ENCODE data around the gene PGLYRP1.

The PGLYRP1 gene

DNA sequence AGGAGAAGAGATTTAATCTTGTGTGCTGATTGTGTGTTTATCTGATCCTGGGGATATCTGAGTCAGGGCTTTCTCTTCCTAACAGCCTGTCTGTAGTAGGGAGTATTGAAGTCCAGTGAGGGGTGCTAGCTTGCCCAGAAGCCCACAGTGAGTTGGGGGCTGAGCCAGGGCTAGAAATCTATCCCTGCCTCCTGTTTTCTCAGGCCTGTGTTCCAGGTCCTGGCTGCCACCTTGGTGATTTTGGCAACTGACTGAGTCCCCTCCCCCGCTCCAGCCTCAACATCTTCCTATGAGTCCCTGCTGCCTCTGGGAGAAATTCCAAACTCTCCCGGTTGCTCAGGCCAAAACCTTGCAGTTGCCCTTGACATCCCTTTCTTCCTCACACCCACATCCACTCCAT is 41.5 kb downstream of the PGLYRP1 start:
- no peak overlapping the region for H4K91ac ChIP-seq (ENCODE audit: low read depth, low read length)
- H3K9ac ChIP-seq (ENCODE audit: low read length), result no peak overlapping the region
- no peaks in the 10 kb centered on the region for H3K27me3 ChIP-seq (ENCODE audit: insufficient read depth, low read length)
- no peak overlapping the region for H3K23ac ChIP-seq (ENCODE audit: low read length)
- H4K12ac ChIP-seq (ENCODE audit: low read depth, low read length), result no peak overlapping the region
- H3K4me1 ChIP-seq (ENCODE audit: control insufficient read depth in 1 of 2, insufficient read depth in 2 of 2, low read length in 2 of 2), result no peaks in the 10 kb centered on the region
- no peaks in the 10 kb centered on the region for H3K36me3 ChIP-seq (ENCODE audit: control insufficient read depth in 1 of 2, insufficient read depth in 2 of 2, low read length in 2 of 2)
- H3K27ac ChIP-seq (ENCODE audit: low read depth, low read length), result no peak overlapping the region
- no peak overlapping the region for H3K4me3 ChIP-seq (ENCODE audit: low read depth, low read length)
- no peak overlapping the region for H3K4me2 ChIP-seq (ENCODE audit: low read length)
- WGBS (ENCODE audit: extremely low coverage, insufficient coverage, insufficient read length), result no CpG with 5 or more reads among the region's 2 CpGs
- H4K8ac ChIP-seq (ENCODE audit: low read depth, low read length), result no peak overlapping the region
- no peak for DNase-seq
- H2BK120ac ChIP-seq (ENCODE audit: insufficient read depth, low read length, poor library complexity), result no peak overlapping the region
- H3K79me1 ChIP-seq (ENCODE audit: low read length), result no peaks in the 10 kb centered on the region
- H3K9me3 ChIP-seq (ENCODE audit: insufficient read depth, low read depth, low read length), result no peaks in the 10 kb centered on the region
- no peaks in the 10 kb centered on the region for H3K79me2 ChIP-seq (ENCODE audit: control insufficient read depth, insufficient read depth, low read length, poor library complexity)
- H2BK12ac ChIP-seq (ENCODE audit: low read length), result no peak overlapping the region
- no peak overlapping the region for H2BK5ac ChIP-seq (ENCODE audit: low read depth, low read length, poor library complexity)
- H2AK5ac ChIP-seq (ENCODE audit: low read length), result no peak overlapping the region
- H3K14ac ChIP-seq (ENCODE audit: low read length), result no peak overlapping the region
- no peak overlapping the region for H2AFZ ChIP-seq (ENCODE audit: insufficient read depth, low read length, poor library complexity)
- no peak overlapping the region for H3K18ac ChIP-seq (ENCODE audit: low read length)
- no peak overlapping the region for H3K4ac ChIP-seq (ENCODE audit: low read depth, low read length)

DNA sequence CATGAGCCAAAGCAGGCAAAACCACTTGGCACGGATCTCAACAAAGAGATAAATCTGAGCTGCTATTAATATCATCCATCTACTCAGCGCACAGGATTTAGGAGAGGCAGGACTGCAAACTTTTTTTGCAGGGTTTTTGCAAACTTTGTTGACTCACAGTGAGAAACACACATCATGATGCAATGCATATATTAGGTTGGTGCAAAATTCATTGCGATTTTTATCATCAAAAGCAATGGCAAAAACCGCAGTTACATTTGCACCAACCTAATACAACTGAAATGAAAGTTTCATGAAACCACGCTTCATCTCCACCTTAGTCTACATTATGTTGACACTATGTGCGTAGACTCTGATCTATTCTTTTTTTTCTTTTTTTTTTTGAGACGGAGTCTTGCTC is 44.7 kb downstream of the PGLYRP1 start:
- peaks cover 4% of the 10 kb centered on the region for H3K9me3 ChIP-seq (ENCODE audit: insufficient read depth, low read depth, low read length)
- peaks cover 12% of the 10 kb centered on the region for H3K27me3 ChIP-seq (ENCODE audit: insufficient read depth, low read length)
- H3K27ac ChIP-seq (ENCODE audit: low read depth, low read length), result no peak overlapping the region
- WGBS (ENCODE audit: extremely low coverage, insufficient coverage, insufficient read length), result no CpG with 5 or more reads among the region's 7 CpGs
- H3K79me2 ChIP-seq (ENCODE audit: control insufficient read depth, insufficient read depth, low read length, poor library complexity), result no peaks in the 10 kb centered on the region
- no peak overlapping the region for H4K12ac ChIP-seq (ENCODE audit: low read depth, low read length)
- H2BK5ac ChIP-seq (ENCODE audit: low read depth, low read length, poor library complexity), result no peak overlapping the region
- no peaks in the 10 kb centered on the region for H3K4me1 ChIP-seq (ENCODE audit: control insufficient read depth in 1 of 2, insufficient read depth in 2 of 2, low read length in 2 of 2)
- H3K14ac ChIP-seq (ENCODE audit: low read length), result no peak overlapping the region
- H2BK12ac ChIP-seq (ENCODE audit: low read length), result no peak overlapping the region
- no peaks in the 10 kb centered on the region for H3K79me1 ChIP-seq (ENCODE audit: low read length)
- no peak overlapping the region for H3K4ac ChIP-seq (ENCODE audit: low read depth, low read length)
- no peak overlapping the region for H4K91ac ChIP-seq (ENCODE audit: low read depth, low read length)
- DNase-seq, result no peak
- no peak overlapping the region for H2BK120ac ChIP-seq (ENCODE audit: insufficient read depth, low read length, poor library complexity)
- no peak overlapping the region for H2AK5ac ChIP-seq (ENCODE audit: low read length)
- H3K4me3 ChIP-seq (ENCODE audit: low read depth, low read length), result no peak overlapping the region
- H4K8ac ChIP-seq (ENCODE audit: low read depth, low read length), result no peak overlapping the region
- H3K23ac ChIP-seq (ENCODE audit: low read length), result no peak overlapping the region
- no peaks in the 10 kb centered on the region for H3K36me3 ChIP-seq (ENCODE audit: control insufficient read depth in 1 of 2, insufficient read depth in 2 of 2, low read length in 2 of 2)
- H3K9ac ChIP-seq (ENCODE audit: low read length), result no peak overlapping the region
- no peak overlapping the region for H2AFZ ChIP-seq (ENCODE audit: insufficient read depth, low read length, poor library complexity)
- H3K4me2 ChIP-seq (ENCODE audit: low read length), result no peak overlapping the region
- no peak overlapping the region for H3K18ac ChIP-seq (ENCODE audit: low read length)

DNA sequence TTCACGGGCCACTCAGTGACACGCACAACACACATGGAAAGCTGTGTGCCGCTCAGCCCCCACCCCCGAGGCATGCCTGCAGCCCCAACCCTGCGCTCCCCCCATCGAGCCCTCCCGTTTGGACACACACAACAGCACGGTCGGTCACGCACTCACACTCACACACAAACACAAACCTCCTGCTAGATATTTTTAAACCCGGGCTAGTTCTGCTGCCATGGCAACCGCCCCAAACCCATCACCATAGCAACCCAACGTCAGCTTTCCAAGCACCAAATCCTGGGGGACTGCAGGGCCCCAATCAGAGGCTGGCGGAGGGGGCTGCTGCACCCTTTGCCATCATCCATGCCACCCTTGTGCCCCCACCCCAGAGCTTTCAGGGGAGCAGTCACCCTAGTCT is 46.7 kb downstream of the PGLYRP1 start:
- Histone ChIP-seq H3K79me2 (ENCODE audit: control insufficient read depth, insufficient read depth, low read length, poor library complexity) (no peaks in the 10 kb centered on the region), H3K79me1 (ENCODE audit: low read length) (no peaks in the 10 kb centered on the region), H3K23ac (ENCODE audit: low read length) (no peak overlapping the region), H2AK5ac (ENCODE audit: low read length) (no peak overlapping the region), H3K18ac (ENCODE audit: low read length) (no peak overlapping the region), H4K8ac (ENCODE audit: low read depth, low read length) (no peak overlapping the region), H3K4ac (ENCODE audit: low read depth, low read length) (no peak overlapping the region), H3K14ac (ENCODE audit: low read length) (no peak overlapping the region), H3K4me1 (ENCODE audit: control insufficient read depth in 1 of 2, insufficient read depth in 2 of 2, low read length in 2 of 2) (no peaks in the 10 kb centered on the region), H4K91ac (ENCODE audit: low read depth, low read length) (no peak overlapping the region), H2BK12ac (ENCODE audit: low read length) (no peak overlapping the region), H3K9ac (ENCODE audit: low read length) (no peak overlapping the region), H4K12ac (ENCODE audit: low read depth, low read length) (no peak overlapping the region), H3K4me3 (ENCODE audit: low read depth, low read length) (no peak overlapping the region), H3K27ac (ENCODE audit: low read depth, low read length) (no peak overlapping the region), H2AFZ (ENCODE audit: insufficient read depth, low read length, poor library complexity) (no peak overlapping the region), H2BK120ac (ENCODE audit: insufficient read depth, low read length, poor library complexity) (no peak overlapping the region), H3K9me3 (ENCODE audit: insufficient read depth, low read depth, low read length) (peaks cover 6% of the 10 kb centered on the region), H3K27me3 (ENCODE audit: insufficient read depth, low read length) (peaks cover 21% of the 10 kb centered on the region), H3K4me2 (ENCODE audit: low read length) (no peak overlapping the region), H3K36me3 (ENCODE audit: control insufficient read depth in 1 of 2, insufficient read depth in 2 of 2, low read length in 2 of 2) (no peaks in the 10 kb centered on the region), H2BK5ac (ENCODE audit: low read depth, low read length, poor library complexity) (no peak overlapping the region)
- WGBS (ENCODE audit: extremely low coverage, insufficient coverage, insufficient read length), result no CpG with 5 or more reads among the region's 14 CpGs
- DNase-seq, result no peak

DNA sequence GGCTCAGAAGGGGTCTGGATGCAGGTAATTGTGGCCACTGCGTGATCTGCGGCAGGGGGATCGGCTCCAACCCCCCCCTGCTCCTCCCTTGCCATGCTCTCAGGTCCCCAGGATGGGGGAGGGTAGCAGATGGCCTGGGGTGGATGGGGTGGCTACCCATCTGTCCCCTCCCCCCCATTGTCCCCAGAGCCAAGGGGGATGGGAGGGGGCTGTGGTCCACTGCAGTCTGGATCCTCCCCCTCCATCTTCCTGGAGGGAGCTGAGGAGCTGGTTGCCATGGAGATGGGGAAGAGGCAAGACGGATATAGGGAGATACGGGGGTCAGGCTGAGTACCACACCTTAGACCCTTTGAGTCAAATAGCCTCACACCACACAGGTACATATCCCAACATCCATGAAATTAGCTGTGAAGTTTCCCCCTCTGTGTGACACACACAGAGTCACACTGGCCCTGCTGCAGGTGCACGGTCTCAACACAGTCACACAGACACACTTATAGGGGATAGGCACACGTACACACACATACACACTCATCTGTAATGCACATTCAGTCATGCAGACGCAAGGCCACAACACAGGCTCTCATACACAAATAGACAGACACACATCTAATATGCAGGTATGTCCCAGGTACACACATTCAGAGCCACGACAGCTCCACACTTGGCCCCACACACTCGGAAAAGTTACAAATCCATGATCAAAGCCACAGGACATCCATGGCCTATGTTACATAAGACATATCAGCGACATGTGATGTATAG is 47.4 kb downstream of the PGLYRP1 start:
- no peak overlapping the region for H4K12ac ChIP-seq (ENCODE audit: low read depth, low read length)
- H4K91ac ChIP-seq (ENCODE audit: low read depth, low read length), result no peak overlapping the region
- no peak overlapping the region for H3K4ac ChIP-seq (ENCODE audit: low read depth, low read length)
- H3K9me3 ChIP-seq (ENCODE audit: insufficient read depth, low read depth, low read length), result peaks cover 6% of the 10 kb centered on the region
- H3K4me2 ChIP-seq (ENCODE audit: low read length), result no peak overlapping the region
- H2BK5ac ChIP-seq (ENCODE audit: low read depth, low read length, poor library complexity), result no peak overlapping the region
- H3K27me3 ChIP-seq (ENCODE audit: insufficient read depth, low read length), result peaks cover 21% of the 10 kb centered on the region
- no peaks in the 10 kb centered on the region for H3K79me2 ChIP-seq (ENCODE audit: control insufficient read depth, insufficient read depth, low read length, poor library complexity)
- H3K9ac ChIP-seq (ENCODE audit: low read length), result no peak overlapping the region
- no peak for DNase-seq
- H2AK5ac ChIP-seq (ENCODE audit: low read length), result no peak overlapping the region
- no peak overlapping the region for H3K23ac ChIP-seq (ENCODE audit: low read length)
- no peak overlapping the region for H4K8ac ChIP-seq (ENCODE audit: low read depth, low read length)
- no peak overlapping the region for H3K4me3 ChIP-seq (ENCODE audit: low read depth, low read length)
- H3K14ac ChIP-seq (ENCODE audit: low read length), result no peak overlapping the region
- H2BK120ac ChIP-seq (ENCODE audit: insufficient read depth, low read length, poor library complexity), result no peak overlapping the region
- H3K27ac ChIP-seq (ENCODE audit: low read depth, low read length), result no peak overlapping the region
- H3K4me1 ChIP-seq (ENCODE audit: control insufficient read depth in 1 of 2, insufficient read depth in 2 of 2, low read length in 2 of 2), result no peaks in the 10 kb centered on the region
- H3K18ac ChIP-seq (ENCODE audit: low read length), result no peak overlapping the region
- H3K36me3 ChIP-seq (ENCODE audit: control insufficient read depth in 1 of 2, insufficient read depth in 2 of 2, low read length in 2 of 2), result no peaks in the 10 kb centered on the region
- H2AFZ ChIP-seq (ENCODE audit: insufficient read depth, low read length, poor library complexity), result no peak overlapping the region
- no peaks in the 10 kb centered on the region for H3K79me1 ChIP-seq (ENCODE audit: low read length)
- no peak overlapping the region for H2BK12ac ChIP-seq (ENCODE audit: low read length)
- WGBS (ENCODE audit: extremely low coverage, insufficient coverage, insufficient read length), result no CpG with 5 or more reads among the region's 11 CpGs
